Spleen (tissue), 11 donors: ENCODE measurements around the gene PI4K2A. TPM values are rescaled to one million over a fixed set of nuclear protein-coding genes. Genes with fewer than 3 reads are reported as not detected.
"Not testable (repeated sequence)": the region's sequence is repeated elsewhere in the genome, so short reads cannot be mapped to it uniquely, and the experiment has no call there.

Experiments
- DNase-seq: peaks from one replicate; pipeline ENCODE4 v3.0.0-alpha.2; 2020
- H3K27ac ChIP-seq, 8 donors: fragments of 200-600 bp; sonication (generic) in 7 of 8; 1 replicate in 4 of 8; 2 replicates in 4 of 8; pipeline versions ENCODE4 v1.5.0 to v1.8.0; 2016 to 2021; ENCODE audit warnings: inconsistent platforms in 4 of 8, mild to moderate bottlenecking in 4 of 8, moderate library complexity in 1 of 8
- H3K27me3 ChIP-seq, 7 donors: fragments of 200-600 bp; sonication (generic) in 6 of 7; replicated peaks in 1 of 7; 1 replicate in 4 of 7; 2 replicates in 3 of 7; pipeline versions ENCODE4 v1.5.0 to v1.8.0; 2016 to 2021; ENCODE audit warnings: inconsistent platforms in 3 of 7, mild to moderate bottlenecking in 1 of 7
- H3K36me3 ChIP-seq, 6 donors: fragments of 200-600 bp; sonication (generic) in 5 of 6; 1 replicate in 4 of 6; 2 replicates in 2 of 6; pipeline versions ENCODE4 v1.5.0 to v1.8.0; 2016 to 2021; ENCODE audit warnings: inconsistent platforms in 2 of 6
- H3K4me1 ChIP-seq, 6 donors: fragments of 200-600 bp; sonication (generic) in 5 of 6; 1 replicate in 3 of 6; 2 replicates in 3 of 6; pipeline versions ENCODE4 v1.5.0 to v1.8.0; 2016 to 2021; ENCODE audit warnings: inconsistent platforms in 3 of 6
- H3K4me3 ChIP-seq, 8 donors: fragments of 200-600 bp; sonication (generic) in 7 of 8; 1 replicate in 4 of 8; 2 replicates in 4 of 8; pipeline versions ENCODE4 v1.5.0 to v1.8.0; 2016 to 2021; ENCODE audit warnings: inconsistent platforms in 4 of 8, mild to moderate bottlenecking in 4 of 8, moderate library complexity in 2 of 8
- H3K9me3 ChIP-seq, 8 donors: fragments of 200-600 bp; sonication (generic) in 7 of 8; 1 replicate in 4 of 8; 2 replicates in 4 of 8; pipeline versions ENCODE4 v1.5.0 to v1.8.0; 2016 to 2021; ENCODE audit warnings: inconsistent platforms in 4 of 8
- POLR2A ChIP-seq, 3 donors: fragments of 450-650 bp; IDR thresholded peaks; one replicate each; pipeline ENCODE4 v1.5.1; 2017; ENCODE audit warnings: antibody characterized with exemption in 3 of 3, mild to moderate bottlenecking in 1 of 3
- POLR2AphosphoS5 ChIP-seq, 3 donors: sonication (generic); formaldehyde crosslinking; IDR thresholded peaks; one replicate each; pipeline ENCODE4 v1.5.1; 2017; ENCODE audit warnings: antibody characterized with exemption in 3 of 3
- WGBS, 5 donors: extraction: QIAGEN DNeasy Blood & Tissue Kit in 3 of 5; methylation state at CpG; one replicate each; pipeline versions ENCODE4 v1.1.5 to v1.1.7; 2013 to 2018; 5-methylcytosine and 5-hydroxymethylcytosine counted together
- intact Hi-C: fragments of 100-400 bp; cut with DNase I; formaldehyde crosslinking; loops from one replicate; pipeline ENCODE4 v1.15.0; 2023; ENCODE audit warnings: low total_unique reads
- polyA plus RNA-seq, 3 donors: library from polyadenylated mRNA; stranded (reverse); fragments of 200-250 nt; gene quantifications; one replicate each; pipeline ENCODE4 v1.2.1, GENCODE V29; 2013
- total RNA-seq, 7 donors: library from RNA; depleted of rRNA in 3 of 7; stranded (reverse); fragments of >200 nt in 3 of 7; fragmentation: NEBNext Ultra II Directional in 4 of 7; extraction: Animal tissue kit (Norgen Biotek cat#: 25700) in 4 of 7; gene quantifications; one replicate each; pipeline versions ENCODE4 v1.1.0 to v1.2.1, GENCODE V29; 2016 to 2021
- TF ChIP-seq, protein P1 (sequence below), 11 experiments: fragments of 200-600 bp in 7 of 11; fragments of 450-650 bp in 4 of 11; sonication (generic) in 4 of 11; IDR thresholded peaks in 8 of 11; conservative IDR thresholded peaks in 3 of 11; 1 replicate in 7 of 11; 2 replicates in 4 of 11; pipeline versions ENCODE4 v1.4.0 to v1.8.0; 2016 to 2021; ENCODE audit warnings: antibody characterized with exemption in 11 of 11, inconsistent platforms in 4 of 11, mild to moderate bottlenecking in 1 of 11
- donor health status: healthy with polysubstance abuse.
- donor health status: DM: no; HTN: no; CAD: no; lungs with moderate emphysema.
- donor health status: DM: no; HTN: no; CAD: no.
- donor health status: Bipolar disorder and iron deficiency.
- donor health status: healthy.
- donor health status: DM: no; HTN: no; CAD: no.
- donor health status: DM: yes; HTN: yes; CAD: no.

PI4K2A gene
- total and polyA plus RNA-seq, 10 donors = 7.1 to 28.7 (median 22.5) TPM

DNA sequence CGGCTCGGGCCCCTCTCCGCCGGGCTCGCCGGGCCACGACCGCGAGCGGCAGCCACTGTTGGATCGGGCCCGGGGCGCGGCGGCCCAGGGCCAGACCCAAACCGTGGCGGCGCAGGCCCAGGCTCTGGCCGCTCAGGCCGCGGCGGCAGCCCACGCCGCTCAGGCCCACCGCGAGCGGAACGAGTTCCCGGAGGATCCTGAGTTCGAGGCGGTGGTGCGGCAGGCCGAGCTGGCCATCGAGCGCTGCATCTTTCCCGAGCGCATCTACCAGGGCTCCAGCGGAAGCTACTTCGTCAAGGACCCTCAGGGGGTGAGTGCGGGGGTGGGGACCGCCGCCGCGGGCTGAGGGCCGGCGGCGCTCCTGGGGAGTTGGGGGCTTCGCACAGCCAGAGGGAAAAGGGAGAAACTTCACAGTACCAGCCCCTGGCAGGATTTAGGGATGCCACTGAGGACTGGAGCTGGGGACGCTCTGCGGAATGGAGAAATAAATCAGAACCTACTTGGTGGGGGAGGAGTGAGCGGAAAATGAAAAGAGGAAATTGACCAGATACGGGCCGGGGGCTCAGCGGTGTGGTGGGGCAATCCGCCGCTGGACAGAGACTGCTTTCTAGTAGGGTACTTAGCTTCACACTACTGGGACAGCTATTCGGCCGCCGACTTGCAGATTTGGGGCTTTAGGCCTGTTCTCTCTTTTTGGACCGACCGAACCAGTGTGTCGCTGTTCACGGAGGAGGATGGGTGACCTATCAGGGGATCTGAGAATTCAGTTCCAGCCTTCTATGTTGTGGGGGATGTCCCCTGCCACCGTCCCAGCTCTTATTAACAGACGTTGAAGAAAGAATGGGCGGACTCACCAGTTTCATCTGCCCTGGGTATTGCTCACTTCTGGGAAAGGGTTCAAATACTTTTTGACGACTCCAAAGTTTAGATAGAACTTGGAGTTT, 669 bp downstream of the PI4K2A start:
- intact Hi-C loops = no loop called here
- WGBS, 5 donors = 2 to 4% (median 2%) methylated on average over 30 to 67 of the region's 67 CpGs
- H3K9me3 ChIP-seq = no peaks in the 10 kb centered on the region
- TF ChIP-seq POLR2A (IDR thresholded peaks at IDR 0.05) (no peak), POLR2AphosphoS5 (IDR thresholded peaks at IDR 0.05) (peak in 1 of 3 donors; percentile 23)
- TF ChIP-seq, protein P1, sequence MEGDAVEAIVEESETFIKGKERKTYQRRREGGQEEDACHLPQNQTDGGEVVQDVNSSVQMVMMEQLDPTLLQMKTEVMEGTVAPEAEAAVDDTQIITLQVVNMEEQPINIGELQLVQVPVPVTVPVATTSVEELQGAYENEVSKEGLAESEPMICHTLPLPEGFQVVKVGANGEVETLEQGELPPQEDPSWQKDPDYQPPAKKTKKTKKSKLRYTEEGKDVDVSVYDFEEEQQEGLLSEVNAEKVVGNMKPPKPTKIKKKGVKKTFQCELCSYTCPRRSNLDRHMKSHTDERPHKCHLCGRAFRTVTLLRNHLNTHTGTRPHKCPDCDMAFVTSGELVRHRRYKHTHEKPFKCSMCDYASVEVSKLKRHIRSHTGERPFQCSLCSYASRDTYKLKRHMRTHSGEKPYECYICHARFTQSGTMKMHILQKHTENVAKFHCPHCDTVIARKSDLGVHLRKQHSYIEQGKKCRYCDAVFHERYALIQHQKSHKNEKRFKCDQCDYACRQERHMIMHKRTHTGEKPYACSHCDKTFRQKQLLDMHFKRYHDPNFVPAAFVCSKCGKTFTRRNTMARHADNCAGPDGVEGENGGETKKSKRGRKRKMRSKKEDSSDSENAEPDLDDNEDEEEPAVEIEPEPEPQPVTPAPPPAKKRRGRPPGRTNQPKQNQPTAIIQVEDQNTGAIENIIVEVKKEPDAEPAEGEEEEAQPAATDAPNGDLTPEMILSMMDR (IDR thresholded peaks at IDR 0.05 in 8 of 11, conservative IDR thresholded peaks at IDR 0.05 in 3 of 11) = no peak
- H3K27ac ChIP-seq = peak overlapping the region; percentile 31 to 95 (median 90)
- H3K4me3 ChIP-seq = peak overlapping the region; percentile 42 to 95 (median 80)
- peak; percentile 85 for DNase-seq
- H3K36me3 ChIP-seq = peaks cover 0 to 26% (median 3%) of the 10 kb centered on the region in 6 donors
- peaks cover 11 to 38% (median 19%) of the 10 kb centered on the region in 6 donors for H3K4me1 ChIP-seq
- no peaks in the 10 kb centered on the region for H3K27me3 ChIP-seq

GRCh38 chr10:97642471-97643159, 2.1 kb downstream of the PI4K2A start:
- 86 to 96% (median 91%) methylated on average over 13 of the region's 13 CpGs for WGBS, 5 donors
- Histone ChIP-seq H3K4me1 (peaks cover 11 to 47% (median 24%) of the 10 kb centered on the region in 6 donors), H3K4me3 (peak overlapping the region in 2 of 8 donors; percentile 89 to 95), H3K36me3 (peaks cover 0 to 33% (median 3%) of the 10 kb centered on the region in 6 donors)
- H3K27me3 ChIP-seq, H3K27ac ChIP-seq, intact Hi-C loops, H3K9me3 ChIP-seq, DNase-seq: not testable (repeated sequence)

DNA sequence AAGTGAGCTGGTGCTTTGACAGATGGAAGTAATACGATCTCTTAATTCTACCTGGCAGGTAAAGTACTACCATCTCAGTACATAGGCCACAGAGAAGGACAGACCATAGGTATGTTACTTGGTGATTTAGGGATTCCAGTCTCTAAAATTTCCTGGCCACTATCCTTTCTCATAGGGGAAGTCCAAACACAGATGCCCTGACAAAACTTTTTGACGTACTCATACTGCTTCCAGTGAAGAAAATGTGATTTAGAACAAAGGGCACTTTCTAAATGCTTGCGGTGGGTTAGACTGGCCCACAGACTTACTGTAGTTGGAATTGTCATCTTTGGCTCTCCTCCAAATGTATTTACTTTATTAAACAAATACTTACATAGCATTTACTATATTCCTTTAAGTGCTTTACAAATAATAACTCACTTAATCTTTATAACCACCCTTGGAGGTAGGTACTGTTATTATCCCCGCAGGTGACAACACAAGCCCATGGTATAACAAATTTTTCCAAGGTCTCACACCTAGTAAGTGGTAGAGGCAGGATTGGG, 3.0 kb downstream of the PI4K2A start:
- Histone ChIP-seq H3K4me1 (peaks cover 13 to 56% (median 30%) of the 10 kb centered on the region in 6 donors), H3K27ac (no peak overlapping the region), H3K27me3 (no peaks in the 10 kb centered on the region), H3K9me3 (no peaks in the 10 kb centered on the region), H3K36me3 (peaks cover 0 to 33% (median 3%) of the 10 kb centered on the region in 6 donors), H3K4me3 (no peak overlapping the region)
- no peak for TF ChIP-seq POLR2A (IDR thresholded peaks at IDR 0.05)
- TF ChIP-seq, protein P1 (IDR thresholded peaks at IDR 0.05 in 8 of 11, conservative IDR thresholded peaks at IDR 0.05 in 3 of 11) = no peak
- TF ChIP-seq POLR2AphosphoS5 (IDR thresholded peaks at IDR 0.05) = no peak
- intact Hi-C loops = no loop called here
- DNase-seq = no peak
- 92 to 98% (median 96%) methylated on average over 4 of the region's 4 CpGs for WGBS, 5 donors

DNA sequence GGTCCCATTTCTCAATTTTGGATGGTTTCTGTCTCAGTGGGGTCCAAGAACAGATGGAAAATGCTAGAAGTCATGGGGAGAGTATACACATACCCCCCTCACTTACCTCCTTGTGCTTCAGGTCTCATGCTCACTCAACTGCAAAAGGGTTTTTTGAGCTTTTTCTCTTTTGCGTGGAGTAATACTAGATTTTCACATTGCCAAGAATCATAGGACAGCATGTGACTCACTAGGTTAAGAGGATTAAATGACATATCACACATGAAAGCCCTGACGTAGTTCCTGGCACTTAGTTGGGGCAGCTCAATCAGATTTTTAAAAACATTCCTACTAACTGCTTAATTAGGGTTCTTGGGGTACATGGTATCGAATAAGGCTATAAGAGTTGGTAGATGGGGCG, 4.5 kb downstream of the PI4K2A start:
- Histone ChIP-seq H3K4me1 (peaks cover 24 to 67% (median 43%) of the 10 kb centered on the region in 6 donors), H3K27ac (no peak overlapping the region), H3K4me3 (no peak overlapping the region), H3K27me3 (no peaks in the 10 kb centered on the region), H3K36me3 (peaks cover 0 to 33% (median 3%) of the 10 kb centered on the region in 6 donors), H3K9me3 (no peaks in the 10 kb centered on the region)
- WGBS, 5 donors = 93 to 98% (median 96%) methylated on average over 4 of the region's 4 CpGs
- DNase-seq = no peak
- TF ChIP-seq POLR2A (IDR thresholded peaks at IDR 0.05) (no peak), POLR2AphosphoS5 (IDR thresholded peaks at IDR 0.05) (no peak)
- TF ChIP-seq, protein P1 (IDR thresholded peaks at IDR 0.05 in 8 of 11, conservative IDR thresholded peaks at IDR 0.05 in 3 of 11) = no peak
- intact Hi-C loops = no loop called here
